ENCODE results near the gene SEC14L5.

The SEC14L5 gene

GRCh38 chr16:5054876-5055865, 97.0 kb downstream of the SEC14L5 start:
- Histone ChIP-seq H4K20me1 (ENCODE audit: insufficient read depth) (no peaks in the 10 kb centered on the region), H3K4me3 (IDR thresholded peaks at IDR 0.05; ENCODE audit: insufficient read depth, low read depth, low read length) (no peak overlapping the region), H2AFZ (ENCODE audit: low read depth) (no peak overlapping the region), H3K79me2 (ENCODE audit: insufficient read depth, low read depth) (no peaks in the 10 kb centered on the region), H3K36me3 (ENCODE audit: insufficient read depth) (no peaks in the 10 kb centered on the region), H3K4me1 (ENCODE audit: low read depth, poor library complexity, severe bottlenecking) (no peaks in the 10 kb centered on the region), H3K4me2 (no peak overlapping the region), H3K9ac (no peak overlapping the region), H3K27ac (no peak overlapping the region), H3K27me3 (ENCODE audit: insufficient read depth, low read depth) (no peaks in the 10 kb centered on the region)
- no peak for TF ChIP-seq CTCF (conservative IDR thresholded peaks at IDR 0.05; ENCODE audit: low read depth, low read length)

- Histone ChIP-seq H3K4me2 (no peak overlapping the region), H3K9ac (no peak overlapping the region), H3K4me3 (IDR thresholded peaks at IDR 0.05; ENCODE audit: insufficient read depth, low read depth, low read length) (no peak overlapping the region), H3K27me3 (ENCODE audit: insufficient read depth, low read depth) (no peaks in the 10 kb centered on the region), H4K20me1 (ENCODE audit: insufficient read depth) (no peaks in the 10 kb centered on the region), H3K4me1 (ENCODE audit: low read depth, poor library complexity, severe bottlenecking) (no peaks in the 10 kb centered on the region), H3K79me2 (ENCODE audit: insufficient read depth, low read depth) (no peaks in the 10 kb centered on the region), H3K36me3 (ENCODE audit: insufficient read depth) (no peaks in the 10 kb centered on the region), H2AFZ (ENCODE audit: low read depth) (no peak overlapping the region), H3K27ac (no peak overlapping the region)
- TF ChIP-seq CTCF (conservative IDR thresholded peaks at IDR 0.05; ENCODE audit: low read depth, low read length): no peak
These were observed 98.2 kb downstream of the SEC14L5 start for GRCh38 chr16:5056352-5056751.

- H3K27ac ChIP-seq: no peak overlapping the region
- no peaks in the 10 kb centered on the region for H4K20me1 ChIP-seq (ENCODE audit: insufficient read depth)
- H3K36me3 ChIP-seq (ENCODE audit: insufficient read depth): no peaks in the 10 kb centered on the region
- no peak overlapping the region for H3K4me2 ChIP-seq
- H3K9ac ChIP-seq: no peak overlapping the region
- H2AFZ ChIP-seq (ENCODE audit: low read depth): no peak overlapping the region
- H3K27me3 ChIP-seq (ENCODE audit: insufficient read depth, low read depth): no peaks in the 10 kb centered on the region; the same call in 1 of the 2 replicates
- H3K79me2 ChIP-seq (ENCODE audit: insufficient read depth, low read depth): no peaks in the 10 kb centered on the region
- TF ChIP-seq CTCF (conservative IDR thresholded peaks at IDR 0.05; ENCODE audit: low read depth, low read length): no peak
- H3K4me3 ChIP-seq (IDR thresholded peaks at IDR 0.05; ENCODE audit: insufficient read depth, low read depth, low read length): no peak overlapping the region
- H3K4me1 ChIP-seq (ENCODE audit: low read depth, poor library complexity, severe bottlenecking): no peaks in the 10 kb centered on the region
These were observed 100.3 kb downstream of the SEC14L5 start for GRCh38 chr16:5058476-5058875.

GRCh38 chr16:5059386-5060072, 101.4 kb downstream of the SEC14L5 start:
- Histone ChIP-seq H3K4me3 (IDR thresholded peaks at IDR 0.05; ENCODE audit: insufficient read depth, low read depth, low read length) (no peak overlapping the region), H3K27ac (no peak overlapping the region), H3K36me3 (ENCODE audit: insufficient read depth) (no peaks in the 10 kb centered on the region), H2AFZ (ENCODE audit: low read depth) (no peak overlapping the region), H3K4me1 (ENCODE audit: low read depth, poor library complexity, severe bottlenecking) (no peaks in the 10 kb centered on the region), H4K20me1 (ENCODE audit: insufficient read depth) (no peaks in the 10 kb centered on the region), H3K79me2 (ENCODE audit: insufficient read depth, low read depth) (no peaks in the 10 kb centered on the region), H3K4me2 (no peak overlapping the region), H3K9ac (no peak overlapping the region), H3K27me3 (ENCODE audit: insufficient read depth, low read depth) (no peaks in the 10 kb centered on the region; the same call in 1 of the 2 replicates)
- TF ChIP-seq CTCF (conservative IDR thresholded peaks at IDR 0.05; ENCODE audit: low read depth, low read length): no peak

Data from KMS-11 (cell line).